GM12878 (cell line): Measurements from ENCODE around the gene NOL3. TPM values are rescaled to one million over a fixed set of nuclear protein-coding genes. Genes with fewer than 3 reads are reported as not detected.

Experiments used
- CBFB ChIP-seq: IDR thresholded peaks from 2 replicates; pipeline ENCODE4 v1.6.1; 2016; ENCODE audit warnings: antibody characterized with exemption, low read depth
- IKZF1 ChIP-seq: fragments of 450-650 bp; conservative IDR thresholded peaks from 2 replicates; pipeline ENCODE4 v1.6.1; 2017; ENCODE audit warnings: antibody characterized with exemption, mild to moderate bottlenecking
- LARP7 ChIP-seq: fragments of 450-650 bp; IDR thresholded peaks from 2 replicates; pipeline ENCODE4 v1.6.1; 2017; ENCODE audit warnings: mild to moderate bottlenecking
- RUNX3 ChIP-seq: IDR thresholded peaks from 2 replicates; pipeline ENCODE4 v1.6.1; 2012; ENCODE audit warnings: low read length, inconsistent platforms
- SUPT20H ChIP-seq: IDR thresholded peaks from 2 replicates; pipeline ENCODE4 v1.6.1; 2011; ENCODE audit warnings: low read depth, mild to moderate bottlenecking, low read length, moderate library complexity, borderline replicate concordance; ENCODE audit not compliant: control insufficient read depth
- TAF1 ChIP-seq: IDR thresholded peaks from 2 replicates; pipeline ENCODE4 v1.6.1; 2011; ENCODE audit warnings: mild to moderate bottlenecking, low read depth, low read length, borderline replicate concordance
- ZNF207 ChIP-seq: fragments of 450-650 bp; IDR thresholded peaks from 2 replicates; pipeline ENCODE4 v1.6.1; 2014; ENCODE audit warnings: antibody characterized with exemption, mild to moderate bottlenecking, borderline replicate concordance
- ZSCAN29 ChIP-seq: fragments of 450-650 bp; IDR thresholded peaks from 2 replicates; pipeline ENCODE4 v1.6.1; 2017; ENCODE audit warnings: mild to moderate bottlenecking, moderate library complexity
- polyA plus RNA-seq, 11 experiments: library from polyadenylated mRNA; depleted of rRNA in 4 of 11; unstranded in 6 of 11; stranded (reverse) in 5 of 11; fragments of >200 nt; fragmentation: Nextera tagmentation in 4 of 11; fragmentation: Illumina TruSeq in 1 of 11; extraction: Ambion mirVana in 4 of 11; extraction: Trizol in 1 of 11; gene quantifications; 1 replicate in 1 of 11; 2 replicates in 10 of 11; pipeline versions ENCODE4 v1.2.1 to v1.2.3, GENCODE V29; 2011 to 2016; ENCODE audit warnings: inconsistent platforms in 2 of 11, missing spikeins in 2 of 11, low read depth in 1 of 11
- total RNA-seq, 4 experiments: library from RNA; depleted of rRNA in 3 of 4; stranded (reverse); fragments of >200 nt in 3 of 4; fragmentation: Illumina TruSeq in 1 of 4; extraction: Trizol in 1 of 4; gene quantifications; 2 replicates each; pipeline versions ENCODE4 v1.2.1 to v1.2.3, GENCODE V29; 2013 to 2021
- TF ChIP-seq, protein P1 (sequence below): fragments of 450-650 bp; IDR thresholded peaks from 2 replicates; pipeline ENCODE4 v1.6.1; 2017; ENCODE audit warnings: mild to moderate bottlenecking
- TF ChIP-seq, protein P2 (sequence below): fragments of 450-650 bp; formaldehyde crosslinking; IDR thresholded peaks from 2 replicates; pipeline ENCODE4 v1.4.0; 2020; ENCODE audit warnings: mild to moderate bottlenecking, moderate library complexity
- TF ChIP-seq, protein P3 (sequence below): IDR thresholded peaks from 2 replicates; pipeline ENCODE4 v1.6.1; 2011; ENCODE audit warnings: low read depth, low read length, improper control_type of control experiment, borderline replicate concordance

NOL3 gene
- total and polyA plus RNA-seq, 10 of the 15 experiments (the other 5 are each of a cell fraction or from before 2014, with no cell fraction given), result 0.31 to 18.4 (median 2.7) TPM

DNA sequence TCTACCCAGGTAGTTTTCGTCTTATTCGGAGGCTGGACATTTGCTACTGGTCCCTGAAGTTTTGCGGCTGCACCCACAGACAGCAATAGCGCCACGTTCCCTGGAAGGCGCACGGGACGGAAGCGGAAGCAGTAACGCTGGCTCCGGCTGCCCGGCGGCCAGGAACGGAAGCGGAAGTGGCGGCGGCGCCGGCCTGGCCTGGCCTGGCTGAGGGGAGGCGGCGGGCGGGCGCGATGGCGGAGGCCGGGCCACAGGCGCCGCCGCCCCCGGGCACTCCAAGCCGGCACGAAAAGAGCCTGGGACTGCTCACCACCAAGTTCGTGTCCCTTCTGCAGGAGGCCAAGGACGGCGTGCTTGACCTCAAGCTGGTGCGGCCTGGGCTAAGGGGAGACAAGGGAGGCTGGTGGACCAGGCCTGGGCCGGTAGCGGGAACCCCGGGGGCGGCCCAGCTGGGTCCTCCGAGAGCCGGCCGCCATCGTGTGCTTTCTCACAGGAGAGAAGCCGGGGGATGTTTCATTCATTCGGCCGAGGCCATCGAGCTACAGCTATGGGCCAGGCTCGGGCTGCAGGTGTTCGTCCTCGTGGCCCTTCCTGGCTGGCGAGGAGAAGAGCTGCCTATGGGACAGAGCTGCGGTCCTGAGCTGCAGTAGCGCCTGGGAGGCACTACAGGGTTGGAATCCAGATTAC lies 21.8 kb downstream of the NOL3 start, which contains the start of gene E2F4 (continued):
- TF ChIP-seq ZNF207 (peak; percentile 78; the same call in 1 of the 2 replicates), IKZF1 (peak; percentile 93), RUNX3 (peak; percentile 95), LARP7 (peak; percentile 87), TAF1 (peak; percentile 60; the same call in 1 of the 2 replicates), CBFB (peak; percentile 93), SUPT20H (peak; percentile 94), ZSCAN29 (0 out of 2 replicates have a peak, but pooled peaks have one; percentile 52)
- TF ChIP-seq, protein P1, sequence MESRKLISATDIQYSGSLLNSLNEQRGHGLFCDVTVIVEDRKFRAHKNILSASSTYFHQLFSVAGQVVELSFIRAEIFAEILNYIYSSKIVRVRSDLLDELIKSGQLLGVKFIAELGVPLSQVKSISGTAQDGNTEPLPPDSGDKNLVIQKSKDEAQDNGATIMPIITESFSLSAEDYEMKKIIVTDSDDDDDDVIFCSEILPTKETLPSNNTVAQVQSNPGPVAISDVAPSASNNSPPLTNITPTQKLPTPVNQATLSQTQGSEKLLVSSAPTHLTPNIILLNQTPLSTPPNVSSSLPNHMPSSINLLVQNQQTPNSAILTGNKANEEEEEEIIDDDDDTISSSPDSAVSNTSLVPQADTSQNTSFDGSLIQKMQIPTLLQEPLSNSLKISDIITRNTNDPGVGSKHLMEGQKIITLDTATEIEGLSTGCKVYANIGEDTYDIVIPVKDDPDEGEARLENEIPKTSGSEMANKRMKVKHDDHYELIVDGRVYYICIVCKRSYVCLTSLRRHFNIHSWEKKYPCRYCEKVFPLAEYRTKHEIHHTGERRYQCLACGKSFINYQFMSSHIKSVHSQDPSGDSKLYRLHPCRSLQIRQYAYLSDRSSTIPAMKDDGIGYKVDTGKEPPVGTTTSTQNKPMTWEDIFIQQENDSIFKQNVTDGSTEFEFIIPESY, result no peak
- TF ChIP-seq, protein P2, sequence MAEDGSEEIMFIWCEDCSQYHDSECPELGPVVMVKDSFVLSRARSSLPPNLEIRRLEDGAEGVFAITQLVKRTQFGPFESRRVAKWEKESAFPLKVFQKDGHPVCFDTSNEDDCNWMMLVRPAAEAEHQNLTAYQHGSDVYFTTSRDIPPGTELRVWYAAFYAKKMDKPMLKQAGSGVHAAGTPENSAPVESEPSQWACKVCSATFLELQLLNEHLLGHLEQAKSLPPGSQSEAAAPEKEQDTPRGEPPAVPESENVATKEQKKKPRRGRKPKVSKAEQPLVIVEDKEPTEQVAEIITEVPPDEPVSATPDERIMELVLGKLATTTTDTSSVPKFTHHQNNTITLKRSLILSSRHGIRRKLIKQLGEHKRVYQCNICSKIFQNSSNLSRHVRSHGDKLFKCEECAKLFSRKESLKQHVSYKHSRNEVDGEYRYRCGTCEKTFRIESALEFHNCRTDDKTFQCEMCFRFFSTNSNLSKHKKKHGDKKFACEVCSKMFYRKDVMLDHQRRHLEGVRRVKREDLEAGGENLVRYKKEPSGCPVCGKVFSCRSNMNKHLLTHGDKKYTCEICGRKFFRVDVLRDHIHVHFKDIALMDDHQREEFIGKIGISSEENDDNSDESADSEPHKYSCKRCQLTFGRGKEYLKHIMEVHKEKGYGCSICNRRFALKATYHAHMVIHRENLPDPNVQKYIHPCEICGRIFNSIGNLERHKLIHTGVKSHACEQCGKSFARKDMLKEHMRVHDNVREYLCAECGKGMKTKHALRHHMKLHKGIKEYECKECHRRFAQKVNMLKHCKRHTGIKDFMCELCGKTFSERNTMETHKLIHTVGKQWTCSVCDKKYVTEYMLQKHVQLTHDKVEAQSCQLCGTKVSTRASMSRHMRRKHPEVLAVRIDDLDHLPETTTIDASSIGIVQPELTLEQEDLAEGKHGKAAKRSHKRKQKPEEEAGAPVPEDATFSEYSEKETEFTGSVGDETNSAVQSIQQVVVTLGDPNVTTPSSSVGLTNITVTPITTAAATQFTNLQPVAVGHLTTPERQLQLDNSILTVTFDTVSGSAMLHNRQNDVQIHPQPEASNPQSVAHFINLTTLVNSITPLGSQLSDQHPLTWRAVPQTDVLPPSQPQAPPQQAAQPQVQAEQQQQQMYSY (CRISPR knock-in tag), result no peak
- TF ChIP-seq, protein P3, sequence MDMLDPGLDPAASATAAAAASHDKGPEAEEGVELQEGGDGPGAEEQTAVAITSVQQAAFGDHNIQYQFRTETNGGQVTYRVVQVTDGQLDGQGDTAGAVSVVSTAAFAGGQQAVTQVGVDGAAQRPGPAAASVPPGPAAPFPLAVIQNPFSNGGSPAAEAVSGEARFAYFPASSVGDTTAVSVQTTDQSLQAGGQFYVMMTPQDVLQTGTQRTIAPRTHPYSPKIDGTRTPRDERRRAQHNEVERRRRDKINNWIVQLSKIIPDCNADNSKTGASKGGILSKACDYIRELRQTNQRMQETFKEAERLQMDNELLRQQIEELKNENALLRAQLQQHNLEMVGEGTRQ, result no peak
- TF ChIP-seq, all 136 proteins: peak for 52
